ENCODE measurements around the gene PKP3.

DNA sequence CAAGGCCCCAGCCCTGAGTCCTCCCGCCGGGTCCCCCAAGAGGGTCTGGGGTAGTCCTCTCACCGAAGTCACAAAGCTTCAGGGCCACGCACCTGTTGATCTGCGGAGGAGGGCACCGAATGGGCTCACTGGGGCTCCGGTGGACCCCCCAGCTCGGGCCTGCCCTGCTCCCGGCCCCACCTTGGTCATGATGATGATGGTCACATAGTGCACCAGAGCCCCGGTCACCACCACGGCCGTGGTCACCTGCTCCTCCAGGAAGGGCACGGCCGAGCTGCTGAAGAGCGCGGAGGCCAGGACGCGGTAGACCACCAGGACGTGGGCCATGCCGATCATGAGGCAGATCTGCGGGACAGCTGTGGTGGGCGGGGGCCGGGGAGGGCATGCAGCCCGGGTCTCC, 34.3 kb downstream of the PKP3 start:
- TF ChIP-seq POLR2AphosphoS5 (IDR thresholded peaks at IDR 0.05; ENCODE audit: borderline replicate concordance, low read depth, low read length) (no peak), EZH2 (IDR thresholded peaks at IDR 0.05) (no peak), FOXP2 (optimal IDR thresholded peaks at IDR 0.05; ENCODE audit: control extremely low read depth, extremely low read length, insufficient read depth) (no peak)
